HepG2 (cell line): ENCODE data around the gene ZNF212. TPM values are rescaled to one million over a fixed set of nuclear protein-coding genes. Genes with fewer than 3 reads are reported as not detected.

ENCODE experiments used
- GABPB1 ChIP-seq: IDR thresholded peaks from 2 replicates; pipeline ENCODE4 v1.6.1; 2016; ENCODE audit warnings: mild to moderate bottlenecking, missing genetic modification reagents, moderate library complexity, missing compliant biosample characterization
- KDM2A ChIP-seq: sonication (generic); formaldehyde crosslinking; IDR thresholded peaks from 2 replicates; pipeline ENCODE4 v1.4.0; 2020; ENCODE audit warnings: low read depth, missing genetic modification reagents, borderline replicate concordance
- NR1H2 ChIP-seq: sonication (generic); formaldehyde crosslinking; IDR thresholded peaks from 2 replicates; pipeline ENCODE4 v1.8.1; 2022; ENCODE audit warnings: low read depth, missing genetic modification reagents, borderline replicate concordance
- SRSF1 ChIP-seq: fragments of 200-400 bp; formaldehyde crosslinking; optimal IDR thresholded peaks from 2 replicates; pipeline ENCODE3; 2017; ENCODE audit warnings: mild to moderate bottlenecking, low read depth, low read length, moderate library complexity
- ZFYVE20 ChIP-seq: sonication (generic); formaldehyde crosslinking; IDR thresholded peaks from 2 replicates; pipeline ENCODE4 v1.8.0; 2023; ENCODE audit warnings: low read depth, mild to moderate bottlenecking, moderate library complexity, missing genetic modification reagents, borderline replicate concordance
- ZNF749 ChIP-seq: sonication (generic); formaldehyde crosslinking; IDR thresholded peaks from 2 replicates; pipeline ENCODE4 v1.8.0; 2022; ENCODE audit warnings: mild to moderate bottlenecking, missing genetic modification reagents, moderate library complexity, borderline replicate concordance
- polyA plus RNA-seq, 8 experiments: library from polyadenylated mRNA; depleted of rRNA in 3 of 8; stranded (reverse) in 7 of 8; unstranded in 1 of 8; fragments of >200 nt; fragmentation: Illumina TruSeq in 4 of 8; extraction: Trizol in 4 of 8; gene quantifications; 2 replicates each; pipeline versions ENCODE4 v1.2.1 to v1.2.3, GENCODE V29; 2011 to 2016; ENCODE audit warnings: low read depth in 4 of 8, missing spikeins in 1 of 8, mixed read lengths in 1 of 8; ENCODE audit not compliant: insufficient read depth in 1 of 8
- total RNA-seq, 5 experiments: library from RNA; depleted of rRNA; stranded (reverse); fragments of >200 nt; fragmentation: Illumina TruSeq; extraction: Trizol; gene quantifications; 2 replicates each; pipeline ENCODE4 v1.2.3, GENCODE V29; 2016; ENCODE audit warnings: low read depth in 1 of 5
- TF ChIP-seq, protein P1 (sequence below): sonication (generic); formaldehyde crosslinking; IDR thresholded peaks from 2 replicates; pipeline ENCODE4 v1.4.0; 2020; ENCODE audit warnings: missing genetic modification reagents, mild to moderate bottlenecking, borderline replicate concordance
- TF ChIP-seq, protein P2 (sequence below): sonication (generic); formaldehyde crosslinking; IDR thresholded peaks from 2 replicates; pipeline ENCODE4 v1.4.0; 2020; ENCODE audit warnings: missing genetic modification reagents
- TF ChIP-seq, protein P3 (sequence below): sonication (generic); formaldehyde crosslinking; IDR thresholded peaks from 2 replicates; pipeline ENCODE4 v1.5.1; 2020; ENCODE audit warnings: mild to moderate bottlenecking, missing genetic modification reagents, moderate library complexity
- TF ChIP-seq, protein P4 (sequence below): sonication (generic); formaldehyde crosslinking; IDR thresholded peaks from 2 replicates; pipeline ENCODE4 v1.4.0; 2020; ENCODE audit warnings: missing genetic modification reagents

ZNF212 gene
- total and polyA plus RNA-seq, 2 of the 13 experiments (the other 11 are each of a cell fraction or from before 2014, with no cell fraction given): 2.6 to 3.8 TPM

DNA sequence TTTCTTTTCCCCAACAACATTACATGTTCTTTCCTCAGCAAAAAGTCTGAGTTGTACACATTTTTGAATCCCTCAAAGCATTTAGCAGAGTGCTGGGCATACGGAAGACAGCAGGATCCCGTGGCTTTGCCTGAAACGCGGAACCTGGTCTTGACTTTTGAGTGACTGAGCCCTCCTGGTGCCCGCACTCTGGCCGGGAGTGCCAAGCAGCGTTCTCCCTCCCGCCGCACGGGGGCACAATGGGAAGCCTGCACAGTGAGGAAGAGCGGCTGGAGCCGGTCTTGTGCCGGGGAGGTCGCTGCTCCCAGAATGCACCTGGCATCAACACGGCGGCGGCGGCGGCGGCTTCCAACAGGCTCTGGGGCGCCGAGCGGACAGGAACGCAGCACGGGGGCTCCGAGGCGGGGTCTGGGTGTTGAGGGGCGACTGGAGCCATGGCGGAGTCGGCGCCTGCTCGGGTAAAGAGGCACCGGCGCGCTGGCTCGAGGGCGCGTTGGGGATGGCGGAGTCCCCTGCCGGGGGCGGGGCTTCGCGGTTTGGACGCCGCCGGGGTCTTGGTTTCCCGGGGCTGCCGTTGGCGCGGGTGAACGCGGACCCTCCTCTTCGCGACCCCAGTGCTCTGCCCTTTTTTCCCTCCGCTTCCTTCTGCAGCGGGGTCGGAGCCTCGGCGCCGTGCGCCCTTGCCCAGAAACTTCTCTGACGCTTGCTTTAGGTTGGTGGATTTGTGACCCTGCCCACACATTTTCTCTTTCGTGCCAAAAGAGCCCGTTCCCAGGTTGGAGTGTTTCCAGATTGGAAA lies at the start of gene ZNF212 (continued):
- TF ChIP-seq, protein P1, sequence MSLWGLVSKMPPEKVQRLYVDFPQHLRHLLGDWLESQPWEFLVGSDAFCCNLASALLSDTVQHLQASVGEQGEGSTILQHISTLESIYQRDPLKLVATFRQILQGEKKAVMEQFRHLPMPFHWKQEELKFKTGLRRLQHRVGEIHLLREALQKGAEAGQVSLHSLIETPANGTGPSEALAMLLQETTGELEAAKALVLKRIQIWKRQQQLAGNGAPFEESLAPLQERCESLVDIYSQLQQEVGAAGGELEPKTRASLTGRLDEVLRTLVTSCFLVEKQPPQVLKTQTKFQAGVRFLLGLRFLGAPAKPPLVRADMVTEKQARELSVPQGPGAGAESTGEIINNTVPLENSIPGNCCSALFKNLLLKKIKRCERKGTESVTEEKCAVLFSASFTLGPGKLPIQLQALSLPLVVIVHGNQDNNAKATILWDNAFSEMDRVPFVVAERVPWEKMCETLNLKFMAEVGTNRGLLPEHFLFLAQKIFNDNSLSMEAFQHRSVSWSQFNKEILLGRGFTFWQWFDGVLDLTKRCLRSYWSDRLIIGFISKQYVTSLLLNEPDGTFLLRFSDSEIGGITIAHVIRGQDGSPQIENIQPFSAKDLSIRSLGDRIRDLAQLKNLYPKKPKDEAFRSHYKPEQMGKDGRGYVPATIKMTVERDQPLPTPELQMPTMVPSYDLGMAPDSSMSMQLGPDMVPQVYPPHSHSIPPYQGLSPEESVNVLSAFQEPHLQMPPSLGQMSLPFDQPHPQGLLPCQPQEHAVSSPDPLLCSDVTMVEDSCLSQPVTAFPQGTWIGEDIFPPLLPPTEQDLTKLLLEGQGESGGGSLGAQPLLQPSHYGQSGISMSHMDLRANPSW: 0 out of 2 replicates have a peak, but pooled peaks have one; percentile 54
- TF ChIP-seq GABPB1 (CRISPR knock-in tag): peak; percentile 92
- TF ChIP-seq SRSF1: peak; percentile 68
- TF ChIP-seq KDM2A (CRISPR knock-in tag): peak; percentile 97
- TF ChIP-seq ZFYVE20 (CRISPR knock-in tag): peak; percentile 77; the same call in 1 of the 2 replicates
- TF ChIP-seq, protein P2, sequence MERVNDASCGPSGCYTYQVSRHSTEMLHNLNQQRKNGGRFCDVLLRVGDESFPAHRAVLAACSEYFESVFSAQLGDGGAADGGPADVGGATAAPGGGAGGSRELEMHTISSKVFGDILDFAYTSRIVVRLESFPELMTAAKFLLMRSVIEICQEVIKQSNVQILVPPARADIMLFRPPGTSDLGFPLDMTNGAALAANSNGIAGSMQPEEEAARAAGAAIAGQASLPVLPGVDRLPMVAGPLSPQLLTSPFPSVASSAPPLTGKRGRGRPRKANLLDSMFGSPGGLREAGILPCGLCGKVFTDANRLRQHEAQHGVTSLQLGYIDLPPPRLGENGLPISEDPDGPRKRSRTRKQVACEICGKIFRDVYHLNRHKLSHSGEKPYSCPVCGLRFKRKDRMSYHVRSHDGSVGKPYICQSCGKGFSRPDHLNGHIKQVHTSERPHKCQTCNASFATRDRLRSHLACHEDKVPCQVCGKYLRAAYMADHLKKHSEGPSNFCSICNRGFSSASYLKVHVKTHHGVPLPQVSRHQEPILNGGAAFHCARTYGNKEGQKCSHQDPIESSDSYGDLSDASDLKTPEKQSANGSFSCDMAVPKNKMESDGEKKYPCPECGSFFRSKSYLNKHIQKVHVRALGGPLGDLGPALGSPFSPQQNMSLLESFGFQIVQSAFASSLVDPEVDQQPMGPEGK (CRISPR knock-in tag): peak; percentile 55
- TF ChIP-seq, protein P3, sequence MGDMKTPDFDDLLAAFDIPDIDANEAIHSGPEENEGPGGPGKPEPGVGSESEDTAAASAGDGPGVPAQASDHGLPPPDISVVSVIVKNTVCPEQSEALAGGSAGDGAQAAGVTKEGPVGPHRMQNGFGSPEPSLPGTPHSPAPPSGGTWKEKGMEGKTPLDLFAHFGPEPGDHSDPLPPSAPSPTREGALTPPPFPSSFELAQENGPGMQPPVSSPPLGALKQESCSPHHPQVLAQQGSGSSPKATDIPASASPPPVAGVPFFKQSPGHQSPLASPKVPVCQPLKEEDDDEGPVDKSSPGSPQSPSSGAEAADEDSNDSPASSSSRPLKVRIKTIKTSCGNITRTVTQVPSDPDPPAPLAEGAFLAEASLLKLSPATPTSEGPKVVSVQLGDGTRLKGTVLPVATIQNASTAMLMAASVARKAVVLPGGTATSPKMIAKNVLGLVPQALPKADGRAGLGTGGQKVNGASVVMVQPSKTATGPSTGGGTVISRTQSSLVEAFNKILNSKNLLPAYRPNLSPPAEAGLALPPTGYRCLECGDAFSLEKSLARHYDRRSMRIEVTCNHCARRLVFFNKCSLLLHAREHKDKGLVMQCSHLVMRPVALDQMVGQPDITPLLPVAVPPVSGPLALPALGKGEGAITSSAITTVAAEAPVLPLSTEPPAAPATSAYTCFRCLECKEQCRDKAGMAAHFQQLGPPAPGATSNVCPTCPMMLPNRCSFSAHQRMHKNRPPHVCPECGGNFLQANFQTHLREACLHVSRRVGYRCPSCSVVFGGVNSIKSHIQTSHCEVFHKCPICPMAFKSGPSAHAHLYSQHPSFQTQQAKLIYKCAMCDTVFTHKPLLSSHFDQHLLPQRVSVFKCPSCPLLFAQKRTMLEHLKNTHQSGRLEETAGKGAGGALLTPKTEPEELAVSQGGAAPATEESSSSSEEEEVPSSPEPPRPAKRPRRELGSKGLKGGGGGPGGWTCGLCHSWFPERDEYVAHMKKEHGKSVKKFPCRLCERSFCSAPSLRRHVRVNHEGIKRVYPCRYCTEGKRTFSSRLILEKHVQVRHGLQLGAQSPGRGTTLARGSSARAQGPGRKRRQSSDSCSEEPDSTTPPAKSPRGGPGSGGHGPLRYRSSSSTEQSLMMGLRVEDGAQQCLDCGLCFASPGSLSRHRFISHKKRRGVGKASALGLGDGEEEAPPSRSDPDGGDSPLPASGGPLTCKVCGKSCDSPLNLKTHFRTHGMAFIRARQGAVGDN: peak; percentile 87
- 0 out of 2 replicates have a peak, but pooled peaks have one; percentile 63 for TF ChIP-seq NR1H2
- TF ChIP-seq, protein P4, sequence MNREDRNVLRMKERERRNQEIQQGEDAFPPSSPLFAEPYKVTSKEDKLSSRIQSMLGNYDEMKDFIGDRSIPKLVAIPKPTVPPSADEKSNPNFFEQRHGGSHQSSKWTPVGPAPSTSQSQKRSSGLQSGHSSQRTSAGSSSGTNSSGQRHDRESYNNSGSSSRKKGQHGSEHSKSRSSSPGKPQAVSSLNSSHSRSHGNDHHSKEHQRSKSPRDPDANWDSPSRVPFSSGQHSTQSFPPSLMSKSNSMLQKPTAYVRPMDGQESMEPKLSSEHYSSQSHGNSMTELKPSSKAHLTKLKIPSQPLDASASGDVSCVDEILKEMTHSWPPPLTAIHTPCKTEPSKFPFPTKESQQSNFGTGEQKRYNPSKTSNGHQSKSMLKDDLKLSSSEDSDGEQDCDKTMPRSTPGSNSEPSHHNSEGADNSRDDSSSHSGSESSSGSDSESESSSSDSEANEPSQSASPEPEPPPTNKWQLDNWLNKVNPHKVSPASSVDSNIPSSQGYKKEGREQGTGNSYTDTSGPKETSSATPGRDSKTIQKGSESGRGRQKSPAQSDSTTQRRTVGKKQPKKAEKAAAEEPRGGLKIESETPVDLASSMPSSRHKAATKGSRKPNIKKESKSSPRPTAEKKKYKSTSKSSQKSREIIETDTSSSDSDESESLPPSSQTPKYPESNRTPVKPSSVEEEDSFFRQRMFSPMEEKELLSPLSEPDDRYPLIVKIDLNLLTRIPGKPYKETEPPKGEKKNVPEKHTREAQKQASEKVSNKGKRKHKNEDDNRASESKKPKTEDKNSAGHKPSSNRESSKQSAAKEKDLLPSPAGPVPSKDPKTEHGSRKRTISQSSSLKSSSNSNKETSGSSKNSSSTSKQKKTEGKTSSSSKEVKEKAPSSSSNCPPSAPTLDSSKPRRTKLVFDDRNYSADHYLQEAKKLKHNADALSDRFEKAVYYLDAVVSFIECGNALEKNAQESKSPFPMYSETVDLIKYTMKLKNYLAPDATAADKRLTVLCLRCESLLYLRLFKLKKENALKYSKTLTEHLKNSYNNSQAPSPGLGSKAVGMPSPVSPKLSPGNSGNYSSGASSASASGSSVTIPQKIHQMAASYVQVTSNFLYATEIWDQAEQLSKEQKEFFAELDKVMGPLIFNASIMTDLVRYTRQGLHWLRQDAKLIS (CRISPR knock-in tag): peak; percentile 36; the same call in 1 of the 2 replicates
- no peak for TF ChIP-seq ZNF749
